GM23248 (cell line): Measurements from ENCODE around the gene MYOG. TPM values are rescaled to one million over a fixed set of nuclear protein-coding genes. Genes with fewer than 3 reads are reported as not detected.

Experiments used
- DNase-seq: peaks from one replicate; pipeline ENCODE4 v3.0.0-alpha.2; 2015
- H2AFZ ChIP-seq: fragments of 200-600 bp; sonication (generic); 2 replicates; pipeline ENCODE4 v1.6.1; 2016; ENCODE audit warnings: antibody characterized with exemption
- H3F3A ChIP-seq: fragments of 200-600 bp; sonication (generic); 2 replicates; pipeline ENCODE4 v1.6.1; 2016; ENCODE audit warnings: mild to moderate bottlenecking, antibody characterized with exemption, mixed run types; ENCODE audit not compliant: insufficient read depth
- H3K27ac ChIP-seq: fragments of 200-600 bp; sonication (generic); 2 replicates; pipeline ENCODE4 v1.5.1; 2016; ENCODE audit warnings: mild to moderate bottlenecking
- H3K27me3 ChIP-seq: fragments of 200-600 bp; sonication (generic); replicated peaks from 2 replicates; pipeline ENCODE4 v1.6.1; 2016; ENCODE audit warnings: mild to moderate bottlenecking; ENCODE audit not compliant: insufficient read depth
- H3K36me3 ChIP-seq: fragments of 200-600 bp; sonication (generic); 2 replicates; pipeline ENCODE4 v1.6.1; 2016; ENCODE audit warnings: low read depth, mild to moderate bottlenecking
- H3K4me1 ChIP-seq: fragments of 200-600 bp; sonication (generic); 2 replicates; pipeline ENCODE4 v1.6.1; 2016; ENCODE audit warnings: mild to moderate bottlenecking; ENCODE audit not compliant: insufficient read depth
- H3K4me2 ChIP-seq: fragments of 200-600 bp; sonication (generic); one replicate; pipeline ENCODE4 v1.6.1; 2016; ENCODE audit warnings: mild to moderate bottlenecking; ENCODE audit not compliant: unreplicated experiment
- H3K4me3 ChIP-seq: fragments of 200-600 bp; sonication (generic); 2 replicates; pipeline ENCODE4 v1.5.1; 2016; ENCODE audit warnings: mild to moderate bottlenecking
- H3K79me2 ChIP-seq: fragments of 200-600 bp; sonication (generic); 2 replicates; pipeline ENCODE4 v1.6.1; 2016; ENCODE audit warnings: mild to moderate bottlenecking; ENCODE audit not compliant: insufficient read depth
- H3K9ac ChIP-seq: fragments of 200-600 bp; sonication (generic); 2 replicates; pipeline ENCODE4 v1.6.1; 2016; ENCODE audit warnings: mild to moderate bottlenecking
- H3K9me2 ChIP-seq: fragments of 200-600 bp; sonication (generic); 2 replicates; pipeline ENCODE4 v1.6.1; 2016; ENCODE audit warnings: mixed run types, mild to moderate bottlenecking, moderate library complexity; ENCODE audit not compliant: insufficient read depth
- H3K9me3 ChIP-seq: fragments of 200-600 bp; sonication (generic); one replicate; pipeline ENCODE4 v1.6.1; 2017; ENCODE audit warnings: low read depth
- H4K20me1 ChIP-seq: fragments of 200-600 bp; sonication (generic); 2 replicates; pipeline ENCODE4 v1.6.0; 2016; ENCODE audit not compliant: insufficient read depth
- EZH2 ChIP-seq: fragments of 200-600 bp; sonication (generic); IDR thresholded peaks from 2 replicates; pipeline ENCODE4 v1.6.1; 2018; ENCODE audit warnings: antibody characterized with exemption, mild to moderate bottlenecking; ENCODE audit not compliant: insufficient read depth, poor library complexity, severe bottlenecking
- EZH2phosphoT487 ChIP-seq: fragments of 200-600 bp; sonication (generic); IDR thresholded peaks from 2 replicates; pipeline ENCODE4 v1.6.1; 2018; ENCODE audit warnings: antibody characterized with exemption, moderate library complexity, mild to moderate bottlenecking, low read depth; ENCODE audit not compliant: insufficient read depth
- WGBS, 2 experiments: methylation state at CpG; one replicate each; pipeline ENCODE4 v1.1.6; 2015 to 2017; ENCODE audit warnings: low lambda C conversion rate in 2 of 2, low coverage in 1 of 2; ENCODE audit errors: missing lambda C conversion rate in 2 of 2; 5-methylcytosine and 5-hydroxymethylcytosine counted together
- in situ Hi-C: fragments of 300-500 bp; cut with MboI; formaldehyde crosslinking; loops from 2 replicates; pipeline ENCODE4 v1.15.0; 2020
- polyA plus RNA-seq: library from polyadenylated mRNA; unstranded; fragments of >200 nt; fragmentation: Nextera tagmentation; extraction: Ambion mirVana; gene quantifications from 2 replicates; pipeline ENCODE4 v1.2.1, GENCODE V29; 2016
- total RNA-seq: library from RNA; depleted of rRNA; stranded (reverse); fragments of >200 nt; shearing (Covaris generic); gene quantifications from 2 replicates; pipeline ENCODE4 v1.2.3, GENCODE V29; 2014; rRNA removed

The MYOG gene
- total RNA-seq (not detected in 2 replicates), polyA plus RNA-seq (not detected in 2 replicates)

GRCh38 chr1:203085528-203086406 is at the start of gene MYOG:
Gene MYOG, minus strand, starts transcription at chr1:203086012. Its CDS starts 51 bp downstream, at chr1:203085961.
- TF ChIP-seq EZH2phosphoT487: no peak
- no peak for TF ChIP-seq EZH2
- H3K4me2 ChIP-seq: no peak within 1 kb of the TSS
- no peak within 1 kb of the TSS for H3K4me3 ChIP-seq
- H3K27ac ChIP-seq: no peak within 1 kb of the TSS
- WGBS, 2 experiments: 77 to 81% methylated on average over 32 to 36 of the region's 36 CpGs
- H3K79me2 ChIP-seq: no peaks in the 10 kb centered on the region
- no peaks in the 10 kb centered on the region for H3K27me3 ChIP-seq
- no peak for DNase-seq
- no peaks in the 10 kb centered on the region for H3K9me3 ChIP-seq
- H3K9me2 ChIP-seq: no peaks in the 10 kb centered on the region
- no peak within 1 kb of the TSS for H3K9ac ChIP-seq
- no peaks in the 10 kb centered on the region for H4K20me1 ChIP-seq
- no peak within 1 kb of the TSS for H2AFZ ChIP-seq
- in situ Hi-C loops: no loop called here
- H3K4me1 ChIP-seq: no peaks in the 10 kb centered on the region
- H3K36me3 ChIP-seq: no peaks in the 10 kb centered on the region
- no peaks in the 10 kb centered on the region for H3F3A ChIP-seq

- Histone ChIP-seq H2AFZ (no peak overlapping the region), H3K79me2 (no peaks in the 10 kb centered on the region), H3K27me3 (no peaks in the 10 kb centered on the region), H3K4me3 (no peak overlapping the region), H3K27ac (no peak overlapping the region), H3K9ac (no peak overlapping the region), H4K20me1 (no peaks in the 10 kb centered on the region), H3K4me1 (no peaks in the 10 kb centered on the region), H3K9me2 (no peaks in the 10 kb centered on the region), H3K36me3 (no peaks in the 10 kb centered on the region), H3F3A (no peaks in the 10 kb centered on the region), H3K9me3 (no peaks in the 10 kb centered on the region), H3K4me2 (no peak overlapping the region)
- peak; percentile 51 for DNase-seq
- in situ Hi-C loops: no loop called here
- 75 to 76% methylated on average over 12 of the region's 12 CpGs for WGBS, 2 experiments
- no peak for TF ChIP-seq EZH2phosphoT487
These were observed 48.3 kb upstream of the MYOG start for GRCh38 chr1:203133970-203134725.

- H3K27ac ChIP-seq: no peak overlapping the region
- no peaks in the 10 kb centered on the region for H3K9me2 ChIP-seq
- H2AFZ ChIP-seq: no peak overlapping the region
- H3K4me2 ChIP-seq: no peak overlapping the region
- WGBS, 2 experiments: 91 to 94% methylated on average over 9 of the region's 9 CpGs
- no peaks in the 10 kb centered on the region for H3K9me3 ChIP-seq
- TF ChIP-seq EZH2 (no peak), EZH2phosphoT487 (no peak)
- no peak overlapping the region for H3K9ac ChIP-seq
- no peak overlapping the region for H3K4me3 ChIP-seq
- no peaks in the 10 kb centered on the region for H3K79me2 ChIP-seq
- H4K20me1 ChIP-seq: no peaks in the 10 kb centered on the region
- no peak for DNase-seq
- H3K36me3 ChIP-seq: no peaks in the 10 kb centered on the region
- no peaks in the 10 kb centered on the region for H3K27me3 ChIP-seq
- in situ Hi-C loops: no loop called here
- peaks cover 13% of the 10 kb centered on the region for H3K4me1 ChIP-seq
- peaks cover 4% of the 10 kb centered on the region; the same call in 1 of the 2 replicates for H3F3A ChIP-seq
These were observed 45.9 kb upstream of the MYOG start for GRCh38 chr1:203131548-203132200.

- Histone ChIP-seq H3K4me1 (peaks cover 16% of the 10 kb centered on the region), H3K9me2 (no peaks in the 10 kb centered on the region), H3F3A (peaks cover 7% of the 10 kb centered on the region; the same call in 1 of the 2 replicates), H3K27ac (no peak overlapping the region), H3K9me3 (no peaks in the 10 kb centered on the region), H3K9ac (no peak overlapping the region), H4K20me1 (no peaks in the 10 kb centered on the region), H3K79me2 (no peaks in the 10 kb centered on the region), H2AFZ (no peak overlapping the region), H3K27me3 (no peaks in the 10 kb centered on the region), H3K36me3 (no peaks in the 10 kb centered on the region), H3K4me3 (no peak overlapping the region), H3K4me2 (no peak overlapping the region)
- no peak for TF ChIP-seq EZH2phosphoT487
- no peak for TF ChIP-seq EZH2
- WGBS, 2 experiments: 91% methylated on average over 3 of the region's 3 CpGs
- in situ Hi-C loops: no loop called here
- no peak for DNase-seq
These were observed 44.7 kb upstream of the MYOG start for GRCh38 chr1:203130358-203130985.
